ENCODE measurements around the gene SRF. TPM values are rescaled to one million over a fixed set of nuclear protein-coding genes. Genes with fewer than 3 reads are reported as not detected.
A peak's percentile ranks its signal among the peaks of the same experiment; 100 is the strongest.
"Not testable (repeated sequence)": the region's sequence is repeated elsewhere in the genome, so short reads cannot be mapped to it uniquely, and the experiment has no call there.

The SRF gene
- 32.6 TPM for total RNA-seq

DNA sequence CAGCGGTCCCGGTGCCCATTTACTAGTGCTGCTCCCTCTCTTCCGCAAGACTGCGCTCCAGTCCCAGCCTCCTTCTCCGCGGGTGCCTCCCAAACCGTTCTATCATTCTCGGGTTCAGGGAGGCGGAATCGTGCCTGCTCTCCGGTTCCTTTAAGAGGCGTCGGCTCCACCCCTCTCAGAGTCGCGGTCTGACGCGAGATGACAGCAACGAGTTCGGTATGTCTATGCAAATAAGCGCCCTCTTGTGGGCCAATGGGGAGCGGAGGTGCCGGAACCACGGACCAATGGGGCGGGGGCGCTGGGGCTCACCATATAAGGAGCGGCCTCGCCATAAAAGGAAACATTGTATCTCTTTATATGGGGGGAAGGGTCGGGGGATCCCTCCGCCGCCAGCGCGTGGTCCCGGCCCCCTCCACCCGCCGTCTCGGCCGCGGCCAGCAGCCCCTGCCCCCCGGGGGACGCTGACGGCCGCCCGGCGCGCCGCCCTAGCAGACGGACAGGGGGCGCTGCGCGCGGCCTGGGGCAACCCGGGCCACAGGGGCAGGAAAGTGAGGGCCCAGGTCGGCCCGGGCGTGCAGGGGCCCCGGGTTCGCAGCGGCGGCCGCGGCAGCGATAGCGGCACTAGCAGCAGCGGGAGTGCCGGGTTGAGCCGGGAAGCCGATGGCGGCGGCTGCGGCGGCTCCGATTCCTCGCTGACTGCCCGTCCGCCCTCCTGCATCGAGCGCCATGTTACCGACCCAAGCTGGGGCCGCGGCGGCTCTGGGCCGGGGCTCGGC is at the start of gene SRF:
Gene SRF, plus strand, starts transcription at position 339 of the 776 bp plus-strand sequence. Its CDS starts 388 bp downstream, at position 727.
- DNase-seq (ENCODE audit: low spot score) (peak; percentile 100), ATAC-seq (peak; percentile 86)
- intact Hi-C loops (cut with DNase I), result no loop called here

DNA sequence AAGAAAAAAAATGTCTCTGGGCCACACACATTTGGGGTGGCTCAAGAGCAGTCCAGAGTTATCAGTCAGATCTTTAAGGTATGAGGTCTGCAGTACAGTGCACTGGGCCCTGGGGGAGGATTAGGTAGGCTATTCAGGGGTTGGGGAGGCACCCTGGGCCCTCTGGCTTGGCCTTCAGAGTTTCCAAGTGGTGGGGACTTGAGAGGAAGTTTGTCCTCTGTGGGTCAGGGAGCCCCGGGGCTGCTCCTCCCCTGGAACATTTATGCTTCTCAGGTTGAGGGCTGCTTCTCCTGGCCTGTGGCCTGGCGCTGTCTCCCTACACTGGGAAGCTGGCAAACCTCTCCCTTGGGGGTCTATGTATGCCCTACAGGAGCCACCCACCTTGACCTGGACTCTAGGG is 48.9 kb upstream of the SRF start:
- ATAC-seq, result no peak
- intact Hi-C loops (cut with DNase I), result no loop called here
- no peak for DNase-seq (ENCODE audit: low spot score)

DNA sequence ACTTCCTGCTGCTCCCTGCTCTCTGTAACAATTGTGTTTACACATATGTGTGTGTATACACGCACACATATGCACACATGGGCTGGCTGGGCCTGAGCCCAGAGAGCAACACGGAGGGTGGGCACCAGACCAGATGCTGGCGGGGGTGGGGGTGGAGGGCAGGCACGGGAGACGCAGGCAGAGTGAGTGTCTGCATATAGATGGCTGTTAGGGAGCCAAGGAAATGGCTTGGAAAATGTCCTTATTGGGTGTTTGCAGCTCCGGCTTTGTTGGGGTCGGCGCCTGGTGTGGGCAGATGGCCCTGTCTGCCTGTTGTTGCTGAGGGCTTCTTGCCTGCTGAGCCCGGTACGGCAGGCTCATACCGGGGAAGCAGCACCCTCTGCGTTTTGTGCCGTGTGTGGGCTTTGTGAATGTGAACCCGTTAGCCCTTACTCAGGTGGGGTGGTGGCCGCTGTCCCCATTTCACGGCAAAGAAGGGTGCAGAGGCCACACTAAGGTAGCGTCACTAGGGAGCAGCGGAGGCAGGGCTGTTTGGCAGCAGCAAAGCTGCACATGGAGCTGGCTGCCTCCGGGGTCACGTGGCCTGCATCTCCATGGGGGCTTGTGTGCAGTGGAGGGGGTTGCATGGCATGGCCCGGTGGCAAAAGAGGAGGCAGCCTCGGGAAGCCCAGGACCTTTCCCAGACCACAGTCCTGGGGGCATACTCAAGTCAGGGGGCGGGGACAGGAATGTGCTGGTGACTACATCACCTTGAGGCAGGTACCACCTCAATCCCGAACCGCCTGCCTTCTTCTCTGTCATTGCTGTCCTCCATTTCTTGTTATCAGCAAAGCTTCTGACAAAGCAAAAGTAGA is 47.4 kb upstream of the SRF start:
- DNase-seq (ENCODE audit: low spot score), result no peak

DNA sequence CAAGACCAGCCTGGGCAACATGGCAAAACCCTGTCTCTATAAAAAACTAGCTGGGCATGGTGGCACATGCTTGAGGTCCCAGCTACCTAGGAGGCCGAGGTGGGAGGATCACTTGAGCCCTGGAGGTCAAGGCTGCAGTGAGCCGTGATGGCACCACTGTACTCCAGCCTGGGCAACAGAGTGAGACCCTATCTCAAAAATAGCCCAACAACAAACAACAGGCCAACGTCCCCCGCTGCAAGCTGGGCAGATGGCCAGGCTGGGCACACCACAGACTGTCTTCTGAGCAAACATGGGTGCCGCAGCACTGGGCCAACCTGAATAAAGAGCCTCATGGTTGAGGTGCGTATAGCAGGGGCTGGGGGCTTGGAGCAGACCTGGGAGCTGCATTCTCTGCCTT is 46.6 kb upstream of the SRF start:
- intact Hi-C loops (cut with DNase I), result no loop called here
- ATAC-seq (no peak), DNase-seq (ENCODE audit: low spot score) (no peak)

More for the DNA sequence above, 47.4 kb upstream of the SRF start:
- intact Hi-C loops (cut with DNase I), result no loop called here
- no peak for ATAC-seq

DNA sequence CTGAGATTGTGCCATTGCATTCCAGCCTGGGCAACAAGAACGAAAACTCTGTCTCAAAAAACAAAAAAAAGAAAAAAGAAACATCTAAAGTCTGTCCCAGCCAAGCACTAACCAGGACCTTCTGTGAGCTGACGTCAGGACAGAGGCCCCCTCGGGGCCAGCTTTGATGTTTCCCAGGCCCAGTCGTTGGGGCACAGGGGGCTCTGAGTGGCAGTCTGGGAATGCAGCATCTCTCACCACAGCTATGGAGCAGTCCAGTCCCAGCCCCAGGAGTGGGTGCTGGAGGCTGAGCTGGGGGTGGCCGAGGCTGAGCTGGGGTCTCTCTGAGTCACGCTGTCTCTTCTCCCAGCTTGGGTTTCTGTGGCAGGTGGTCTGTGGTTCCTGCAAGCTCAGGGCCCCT is 46.0 kb upstream of the SRF start:
- intact Hi-C loops (cut with DNase I), result no loop called here

DNA sequence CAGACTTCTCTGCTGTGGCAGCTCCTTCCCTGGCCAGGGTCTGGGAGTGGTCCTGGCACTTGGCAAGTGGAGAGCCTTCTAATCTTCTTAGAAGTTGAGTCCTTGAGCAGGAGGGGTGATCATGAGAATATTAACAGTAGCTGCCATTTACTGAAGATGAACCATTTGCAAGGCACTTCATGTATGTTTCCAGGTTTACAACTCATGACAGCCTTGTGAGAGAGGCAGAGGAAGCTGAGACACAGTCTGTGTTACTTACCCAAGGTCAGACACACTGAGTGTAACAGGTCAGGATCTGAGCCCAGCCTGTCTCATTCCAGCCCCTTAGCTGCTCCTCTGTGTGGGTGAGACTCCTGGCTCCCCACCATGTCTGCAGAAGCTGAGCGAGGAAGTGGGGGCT is 45.5 kb upstream of the SRF start:
- ATAC-seq (no peak), DNase-seq (ENCODE audit: low spot score) (no peak)
- intact Hi-C loops (cut with DNase I), result no loop called here

More for the DNA sequence above, 46.0 kb upstream of the SRF start:
- ATAC-seq (peak; percentile 7), DNase-seq (ENCODE audit: low spot score) (no peak)

DNA sequence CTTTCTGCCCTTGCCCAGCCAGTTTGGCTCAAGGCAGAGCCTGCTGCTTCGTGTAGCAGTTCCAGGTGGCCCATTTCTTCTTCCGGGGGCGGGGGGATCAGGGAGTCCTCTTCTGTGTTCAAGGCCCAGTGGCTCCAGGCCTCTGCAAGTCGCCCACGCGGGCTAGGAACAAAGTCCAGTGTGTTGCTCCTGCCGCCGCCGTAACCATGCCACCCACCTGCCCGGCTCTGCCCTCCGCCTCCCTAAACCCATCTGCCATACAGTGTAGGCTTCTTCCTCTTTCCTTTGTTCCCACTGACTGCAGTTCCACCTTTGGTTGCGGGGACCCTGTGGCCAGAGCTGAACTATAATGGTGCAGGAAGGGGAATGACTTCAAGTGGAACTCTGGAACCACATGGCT is 43.9 kb upstream of the SRF start:
- DNase-seq (ENCODE audit: low spot score) (no peak), ATAC-seq (no peak)
- intact Hi-C loops (cut with DNase I), result no loop called here

DNA sequence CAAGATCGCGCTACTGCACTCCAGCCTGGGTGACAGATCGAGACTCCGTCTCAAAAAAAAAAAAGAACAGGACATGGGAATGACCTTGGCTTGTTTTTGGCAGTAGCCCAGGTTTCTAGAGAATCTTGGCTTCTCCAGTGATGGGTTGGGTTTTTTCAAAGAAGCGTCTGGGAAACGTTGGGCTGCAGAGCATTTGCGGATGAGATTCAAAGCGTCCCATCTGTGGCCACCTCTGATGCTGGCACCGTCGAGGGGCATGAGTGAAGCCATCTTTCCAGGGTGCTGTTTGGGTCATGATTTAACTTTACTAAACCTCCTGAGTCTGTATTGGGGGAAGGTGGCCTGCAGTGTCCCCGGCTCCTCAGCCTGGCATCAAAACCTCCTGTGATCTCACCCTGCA is 43.2 kb upstream of the SRF start:
- ATAC-seq, result no peak
- DNase-seq (ENCODE audit: low spot score), result no peak
- intact Hi-C loops (cut with DNase I), result no loop called here

DNA sequence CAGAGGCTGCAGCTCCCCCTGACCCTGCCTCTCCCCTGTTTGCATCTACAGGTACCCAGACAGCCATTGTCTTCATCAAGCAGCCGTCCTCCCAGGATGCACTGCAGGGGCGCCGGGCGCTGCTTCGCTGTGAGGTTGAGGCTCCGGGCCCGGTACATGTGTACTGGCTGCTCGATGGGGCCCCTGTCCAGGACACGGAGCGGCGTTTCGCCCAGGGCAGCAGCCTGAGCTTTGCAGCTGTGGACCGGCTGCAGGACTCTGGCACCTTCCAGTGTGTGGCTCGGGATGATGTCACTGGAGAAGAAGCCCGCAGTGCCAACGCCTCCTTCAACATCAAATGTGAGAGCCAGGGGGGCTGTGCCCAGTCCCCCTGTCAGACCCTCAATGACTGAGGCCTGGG is 42.1 kb upstream of the SRF start:
- DNase-seq (ENCODE audit: low spot score), result no peak
- no peak for ATAC-seq
- intact Hi-C loops (cut with DNase I), result no loop called here

DNA sequence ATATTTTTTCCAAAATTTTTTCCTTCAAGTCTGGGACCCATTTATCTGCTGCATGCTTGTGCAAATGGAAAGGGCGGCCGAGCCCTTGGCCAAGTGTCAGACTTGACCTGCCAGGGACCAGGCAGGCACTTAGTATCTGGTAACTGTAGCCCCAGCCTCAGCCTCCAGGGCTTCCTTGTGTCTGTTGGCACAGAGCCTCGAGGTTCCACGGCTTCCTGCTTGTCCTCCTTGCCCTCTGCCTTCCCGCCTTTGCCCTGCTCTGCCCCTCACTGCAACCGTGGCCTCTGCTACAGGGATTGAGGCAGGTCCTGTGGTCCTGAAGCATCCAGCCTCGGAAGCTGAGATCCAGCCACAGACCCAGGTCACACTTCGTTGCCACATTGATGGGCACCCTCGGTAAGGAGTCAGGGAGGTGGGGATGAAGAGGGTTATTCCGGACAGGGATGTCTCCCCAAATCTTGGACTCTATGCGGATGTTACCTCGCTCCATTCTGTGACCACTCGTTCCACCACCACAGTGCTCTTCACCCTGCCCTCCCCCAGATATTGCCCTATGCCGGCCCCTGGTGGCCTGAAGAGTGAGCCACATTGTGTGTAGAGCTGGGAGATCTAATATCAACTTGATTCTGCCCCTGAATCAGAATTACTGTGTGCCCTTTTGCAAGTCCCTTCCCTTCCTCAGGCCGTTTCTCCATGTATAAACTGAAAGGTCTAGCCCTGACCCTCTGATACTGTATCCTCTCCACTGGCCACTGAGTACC is 41.5 kb upstream of the SRF start:
- peak; percentile 50 for ATAC-seq
- intact Hi-C loops (cut with DNase I), result no loop called here
- no peak for DNase-seq (ENCODE audit: low spot score)

DNA sequence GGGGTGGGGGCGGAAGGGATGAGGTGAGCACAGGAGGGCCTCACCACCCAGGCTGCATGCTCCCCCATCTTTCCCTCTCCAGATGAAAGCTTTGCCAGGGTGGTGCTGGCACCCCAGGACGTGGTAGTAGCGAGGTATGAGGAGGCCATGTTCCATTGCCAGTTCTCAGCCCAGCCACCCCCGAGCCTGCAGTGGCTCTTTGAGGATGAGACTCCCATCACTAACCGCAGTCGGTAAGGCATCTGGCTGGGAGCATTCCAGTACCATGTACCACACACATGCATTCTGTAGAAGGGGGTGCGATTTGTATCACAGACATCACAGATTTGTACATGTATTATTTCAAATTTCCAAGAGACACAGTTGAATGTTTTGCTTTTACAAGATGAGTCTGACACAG is 40.6 kb upstream of the SRF start:
- intact Hi-C loops (cut with DNase I), result no loop called here
- DNase-seq (ENCODE audit: low spot score), result no peak
- no peak for ATAC-seq

DNA sequence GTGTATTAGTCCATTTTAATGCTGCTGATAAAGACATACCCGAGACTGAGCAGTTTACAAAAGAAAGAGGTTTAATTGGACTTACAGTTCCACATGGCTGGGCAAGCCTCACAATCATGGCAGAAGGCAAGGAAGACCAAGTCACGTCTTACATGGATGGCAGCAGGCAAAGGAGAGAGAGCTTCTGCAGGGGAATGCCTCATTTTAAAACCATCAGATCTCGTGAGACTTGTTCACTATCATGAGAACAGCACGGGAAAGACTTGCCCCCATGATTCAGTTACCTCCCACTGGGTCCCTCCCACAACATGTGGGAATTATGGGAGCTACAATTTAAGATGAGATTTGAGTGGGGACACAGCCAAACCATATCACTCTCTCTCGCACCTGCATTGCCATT is 39.7 kb upstream of the SRF start:
- intact Hi-C loops (cut with DNase I); DNase-seq (ENCODE audit: low spot score): not testable (repeated sequence)

DNA sequence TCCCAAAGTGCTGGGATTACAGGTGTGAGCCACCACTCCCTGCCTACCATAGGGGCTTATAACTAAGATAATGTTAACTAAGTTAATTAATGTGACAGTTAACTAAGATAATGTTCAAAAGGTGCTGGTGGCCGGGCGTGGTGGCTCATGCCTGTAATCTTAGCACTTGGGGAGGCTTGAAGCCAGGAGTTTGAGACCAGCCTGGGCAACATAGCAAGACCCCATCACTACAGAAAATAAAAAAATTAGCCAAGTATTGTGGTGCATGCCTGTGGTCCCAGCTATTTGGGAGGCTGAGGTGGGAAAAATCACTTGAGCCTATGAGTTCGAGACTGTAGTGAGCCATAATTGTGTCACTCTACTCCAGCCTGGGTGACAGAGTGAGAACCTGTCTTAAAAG is 32.8 kb upstream of the SRF start:
- intact Hi-C loops (cut with DNase I), result no loop called here

More for the DNA sequence above, 39.7 kb upstream of the SRF start:
- not testable (repeated sequence) for ATAC-seq

DNA sequence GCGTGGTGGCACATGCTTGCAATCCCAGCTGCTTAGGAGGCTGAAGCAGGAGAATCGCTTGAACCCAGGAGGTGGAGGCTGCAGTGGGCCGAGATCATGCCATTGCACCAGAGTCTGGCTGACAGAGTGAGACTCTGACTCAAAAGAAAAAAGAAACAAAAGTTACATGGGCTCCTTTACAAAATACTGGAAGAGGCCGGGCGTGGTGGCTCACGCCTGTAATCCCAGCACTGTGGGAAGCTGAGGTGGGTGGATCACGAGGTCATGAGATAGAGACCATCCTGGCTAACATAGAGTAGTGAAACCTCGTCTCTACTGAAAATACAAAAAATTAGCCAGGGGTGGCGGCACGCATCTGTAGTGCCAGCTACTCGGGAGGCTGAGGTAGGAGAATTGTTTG is 31.1 kb upstream of the SRF start:
- not testable (repeated sequence) for ATAC-seq; DNase-seq (ENCODE audit: low spot score)
- intact Hi-C loops (cut with DNase I), result loop anchor here (5.0 kb wide), 1 partner anchor 238 kb away; no protein-coding TSS in a partner anchor

More for the DNA sequence above, 32.8 kb upstream of the SRF start:
- DNase-seq (ENCODE audit: low spot score), result no peak
- ATAC-seq, result no peak

DNA sequence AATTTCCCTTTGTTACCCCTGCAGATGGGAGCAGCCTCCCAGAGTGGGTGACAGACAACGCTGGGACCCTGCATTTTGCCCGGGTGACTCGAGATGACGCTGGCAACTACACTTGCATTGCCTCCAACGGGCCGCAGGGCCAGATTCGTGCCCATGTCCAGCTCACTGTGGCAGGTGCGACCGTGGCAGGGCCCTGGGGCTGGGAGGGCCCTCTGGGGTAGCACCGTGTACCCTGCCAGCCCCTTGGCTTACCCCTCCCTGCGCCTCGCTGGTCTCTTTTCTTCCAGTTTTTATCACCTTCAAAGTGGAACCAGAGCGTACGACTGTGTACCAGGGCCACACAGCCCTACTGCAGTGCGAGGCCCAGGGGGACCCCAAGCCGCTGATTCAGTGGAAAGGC is 29.4 kb upstream of the SRF start:
- ATAC-seq (no peak), DNase-seq (ENCODE audit: low spot score) (no peak)
- intact Hi-C loops (cut with DNase I), result loop anchor here (5.0 kb wide), 1 partner anchor 239 kb away; no protein-coding TSS in a partner anchor

DNA sequence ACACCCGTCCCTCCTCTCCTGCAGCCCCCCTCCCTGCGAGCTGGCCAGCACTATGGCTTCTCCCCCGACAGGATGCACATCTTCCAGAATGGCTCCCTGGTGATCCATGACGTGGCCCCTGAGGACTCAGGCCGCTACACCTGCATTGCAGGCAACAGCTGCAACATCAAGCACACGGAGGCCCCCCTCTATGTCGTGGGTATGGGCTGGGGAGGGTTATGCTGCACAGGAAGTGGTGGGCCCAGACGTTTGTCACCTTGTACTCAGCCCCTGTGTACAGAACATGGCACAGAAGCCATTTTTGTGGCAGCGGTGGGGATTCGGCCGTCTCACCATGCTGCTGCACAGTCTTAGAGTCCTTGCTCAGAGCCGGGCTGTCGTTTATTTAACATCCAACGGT is 29.0 kb upstream of the SRF start:
- intact Hi-C loops (cut with DNase I), result loop anchor here (5.0 kb wide), 1 partner anchor 240 kb away; no protein-coding TSS in a partner anchor
- ATAC-seq (no peak), DNase-seq (ENCODE audit: low spot score) (no peak)

DNA sequence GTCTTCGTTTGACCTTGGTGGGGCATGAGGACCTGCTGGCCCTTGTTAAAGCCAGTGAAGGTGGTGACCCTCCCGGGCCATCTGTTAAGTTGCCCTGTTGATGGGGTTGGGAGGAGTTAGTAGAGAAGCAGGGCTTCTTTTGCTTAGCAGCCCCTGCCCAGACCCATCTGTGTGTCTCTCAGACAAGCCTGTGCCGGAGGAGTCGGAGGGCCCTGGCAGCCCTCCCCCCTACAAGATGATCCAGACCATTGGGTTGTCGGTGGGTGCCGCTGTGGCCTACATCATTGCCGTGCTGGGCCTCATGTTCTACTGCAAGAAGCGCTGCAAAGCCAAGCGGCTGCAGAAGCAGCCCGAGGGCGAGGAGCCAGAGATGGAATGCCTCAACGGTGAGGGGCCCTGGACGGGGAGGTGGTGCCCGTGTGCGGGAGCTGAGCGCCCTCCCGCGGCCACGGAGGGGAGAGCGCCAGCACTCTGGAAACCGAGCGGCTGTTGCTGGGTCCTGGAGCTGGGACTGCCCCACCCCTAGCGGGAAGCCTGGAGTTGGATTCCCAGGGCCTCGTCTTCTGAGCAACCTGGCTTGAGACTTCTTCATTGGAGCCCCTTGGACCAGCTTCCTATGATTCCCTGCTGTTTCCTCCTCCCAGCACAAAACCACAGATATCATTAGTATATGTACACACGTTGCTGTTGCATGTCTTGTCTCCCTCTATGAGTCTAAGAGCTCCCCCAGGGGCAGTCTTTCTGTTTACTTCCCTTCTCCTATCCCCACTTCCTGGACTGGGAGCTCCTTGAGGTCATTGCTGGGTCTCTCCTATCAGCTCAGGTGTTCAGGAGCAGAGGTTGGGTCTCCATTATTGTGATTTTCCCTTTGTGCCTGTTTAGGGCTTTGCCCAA is 27.6 kb upstream of the SRF start:
- peak; percentile 96 for ATAC-seq
- DNase-seq (ENCODE audit: low spot score), result peak; percentile 92
- intact Hi-C loops (cut with DNase I), result loop anchor here (5.0 kb wide), 1 partner anchor 241 kb away; no protein-coding TSS in a partner anchor

DNA sequence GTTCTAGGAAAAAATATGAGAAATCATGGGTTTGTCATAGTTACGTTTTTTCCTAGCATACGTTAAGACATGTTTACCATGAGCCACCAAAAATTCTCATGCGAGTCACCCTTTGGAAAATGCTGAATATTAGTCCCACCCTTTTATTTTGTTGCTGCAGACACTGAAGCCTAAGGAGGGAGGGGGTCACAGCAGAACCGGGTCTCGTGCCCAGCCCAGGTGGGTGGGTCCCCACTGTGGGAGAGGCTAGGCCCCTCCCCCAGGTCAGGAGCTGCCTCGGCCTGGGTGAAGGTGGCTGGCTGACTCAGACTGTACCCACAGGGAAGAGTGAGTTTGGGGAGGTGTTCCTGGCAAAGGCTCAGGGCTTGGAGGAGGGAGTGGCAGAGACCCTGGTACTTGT is 26.2 kb upstream of the SRF start:
- no peak for ATAC-seq
- intact Hi-C loops (cut with DNase I), result loop anchor here (5.0 kb wide), 1 partner anchor 243 kb away; no protein-coding TSS in a partner anchor
- no peak for DNase-seq (ENCODE audit: low spot score)

All from sciatic nerve (tissue), 2 donors.